ENCODE measurements around the gene KIF19. TPM values are rescaled to one million over a fixed set of nuclear protein-coding genes. Genes with fewer than 3 reads are reported as not detected.

The KIF19 gene
- polyA plus RNA-seq, 1 donor (not counting 4 experiments of a cell fraction or from before 2014, with no cell fraction given) = not detected

GRCh38 chr17:74325376-74325742, 667 bp upstream of the KIF19 start:
- no peak for TF ChIP-seq CTCF (optimal IDR thresholded peaks at IDR 0.05 in 1 of 3, IDR thresholded peaks at IDR 0.05 in 1 of 3, conservative IDR thresholded peaks at IDR 0.05 in 1 of 3; ENCODE audit: extremely low read depth in 1 of 3, insufficient read depth in 2 of 3, low read length in 3 of 3)
- no peak for TF ChIP-seq EZH2 (IDR thresholded peaks at IDR 0.05; ENCODE audit: low read length)
- no peaks in the 10 kb centered on the region for H3K9me3 ChIP-seq (ENCODE audit: control insufficient read depth, low read depth, low read length)
- no peaks in the 10 kb centered on the region for H3K4me1 ChIP-seq (ENCODE audit: control insufficient read depth, extremely low read depth, insufficient read depth, low read length)
- H3K79me2 ChIP-seq (ENCODE audit: control insufficient read depth, insufficient read depth, low read length) = no peaks in the 10 kb centered on the region
- H3K4me2 ChIP-seq (ENCODE audit: control insufficient read depth, extremely low read depth, insufficient read depth, low read depth, low read length) = no peak overlapping the region
- H3K9ac ChIP-seq (ENCODE audit: control insufficient read depth, extremely low read depth, insufficient read depth, low read length) = no peak overlapping the region
- dilution Hi-C loops (cut with MboI; ENCODE audit: extremely low pct_ligation_motif_present, low sequenced_read_pairs) = no loop called here
- no peaks in the 10 kb centered on the region for H3K9me1 ChIP-seq (ENCODE audit: control insufficient read depth, extremely low read depth, insufficient read depth, low read length)
- FAIRE-seq (no peak), DNase-seq (ENCODE audit: low read depth, low spot score) (no peak)
- H3K27me3 ChIP-seq (ENCODE audit: control insufficient read depth, extremely low read depth, insufficient read depth, low read length) = peaks cover 32% of the 10 kb centered on the region
- H3K4me3 ChIP-seq (ENCODE audit: control insufficient read depth in 2 of 3, extremely low read depth in 1 of 3, insufficient read depth in 2 of 3, low read depth in 1 of 3, low read length in 3 of 3) = no peak overlapping the region
- H2AFZ ChIP-seq (ENCODE audit: control insufficient read depth, low read length) = no peak overlapping the region
- no peaks in the 10 kb centered on the region for H3K36me3 ChIP-seq (ENCODE audit: control insufficient read depth in 2 of 2, extremely low read depth in 1 of 2, insufficient read depth in 2 of 2, low read length in 2 of 2)
- H4K20me1 ChIP-seq (ENCODE audit: control insufficient read depth, extremely low read depth, insufficient read depth, low read length) = no peaks in the 10 kb centered on the region
- H3K27ac ChIP-seq (ENCODE audit: control insufficient read depth, insufficient read depth, low read length) = no peak overlapping the region

- Histone ChIP-seq H3K4me1 (ENCODE audit: control insufficient read depth, extremely low read depth, insufficient read depth, low read length) (no peaks in the 10 kb centered on the region), H3K79me2 (ENCODE audit: control insufficient read depth, insufficient read depth, low read length) (no peaks in the 10 kb centered on the region), H3K27me3 (ENCODE audit: control insufficient read depth, extremely low read depth, insufficient read depth, low read length) (peaks cover 32% of the 10 kb centered on the region), H3K36me3 (ENCODE audit: control insufficient read depth in 2 of 2, extremely low read depth in 1 of 2, insufficient read depth in 2 of 2, low read length in 2 of 2) (no peaks in the 10 kb centered on the region), H3K4me2 (ENCODE audit: control insufficient read depth, extremely low read depth, insufficient read depth, low read depth, low read length) (peak overlapping the region; percentile 60), H4K20me1 (ENCODE audit: control insufficient read depth, extremely low read depth, insufficient read depth, low read length) (no peaks in the 10 kb centered on the region), H3K9me3 (ENCODE audit: control insufficient read depth, low read depth, low read length) (no peaks in the 10 kb centered on the region), H3K9ac (ENCODE audit: control insufficient read depth, extremely low read depth, insufficient read depth, low read length) (no peak overlapping the region), H2AFZ (ENCODE audit: control insufficient read depth, low read length) (no peak overlapping the region), H3K4me3 (ENCODE audit: control insufficient read depth in 2 of 3, extremely low read depth in 1 of 3, insufficient read depth in 2 of 3, low read depth in 1 of 3, low read length in 3 of 3) (peak overlapping the region in 2 of 3 experiments; percentile 8 to 18), H3K27ac (ENCODE audit: control insufficient read depth, insufficient read depth, low read length) (no peak overlapping the region), H3K9me1 (ENCODE audit: control insufficient read depth, extremely low read depth, insufficient read depth, low read length) (no peaks in the 10 kb centered on the region)
- dilution Hi-C loops (cut with MboI; ENCODE audit: extremely low pct_ligation_motif_present, low sequenced_read_pairs) = no loop called here
- FAIRE-seq (no peak), DNase-seq (ENCODE audit: low read depth, low spot score) (no peak)
- no peak for TF ChIP-seq CTCF (optimal IDR thresholded peaks at IDR 0.05 in 1 of 3, IDR thresholded peaks at IDR 0.05 in 1 of 3, conservative IDR thresholded peaks at IDR 0.05 in 1 of 3; ENCODE audit: extremely low read depth in 1 of 3, insufficient read depth in 2 of 3, low read length in 3 of 3)
- no peak for TF ChIP-seq EZH2 (IDR thresholded peaks at IDR 0.05; ENCODE audit: low read length)
Measured at GRCh38 chr17:74326506-74326905, 480 bp downstream of the KIF19 start.
